Right lobe of liver (tissue), 6 donors: ENCODE measurements around the gene ADGRD2. TPM values are rescaled to one million over a fixed set of nuclear protein-coding genes. Genes with fewer than 3 reads are reported as not detected.

ENCODE experiments used
- ATAC-seq, 4 donors: fragments of 200-7000 bp; cut with Tn5 transposase; one replicate each; pipeline ENCODE4 v1.9.1; 2020; ENCODE audit warnings: mild to moderate bottlenecking in 4 of 4, moderate library complexity in 4 of 4
- DNase-seq, 3 donors: peaks; one replicate each; pipeline ENCODE4 v3.0.0-alpha.2; 2020
- H3K27ac ChIP-seq, 3 donors: fragments of 200-600 bp; one replicate each; pipeline ENCODE4 v1.8.0; 2022
- H3K27me3 ChIP-seq, 2 donors: fragments of 200-600 bp; one replicate each; pipeline ENCODE4 v1.8.0; 2022
- H3K36me3 ChIP-seq, 4 donors: fragments of 200-600 bp; sonication (generic) in 1 of 4; one replicate each; pipeline versions ENCODE4 v1.5.1 to v1.8.0; 2017 to 2022; ENCODE audit warnings: control low read depth in 1 of 4
- H3K4me1 ChIP-seq, 4 donors: fragments of 200-600 bp; sonication (generic) in 1 of 4; one replicate each; pipeline versions ENCODE4 v1.5.1 to v1.8.0; 2017 to 2022; ENCODE audit warnings: control low read depth in 1 of 4
- H3K4me3 ChIP-seq, 3 donors: fragments of 200-600 bp; one replicate each; pipeline ENCODE4 v1.8.0; 2022
- H3K9me3 ChIP-seq, 4 donors: fragments of 200-600 bp; sonication (generic) in 1 of 4; one replicate each; pipeline versions ENCODE4 v1.5.1 to v1.8.0; 2017 to 2022; ENCODE audit warnings: control low read depth in 1 of 4
- CTCF ChIP-seq, 4 donors: fragments of 200-600 bp in 3 of 4; fragments of 450-650 bp in 1 of 4; IDR thresholded peaks; one replicate each; pipeline versions ENCODE4 v1.5.1 to v1.8.0; 2016 to 2022; ENCODE audit warnings: antibody characterized with exemption in 4 of 4, mild to moderate bottlenecking in 2 of 4
- POLR2A ChIP-seq: fragments of 450-650 bp; IDR thresholded peaks from one replicate; pipeline ENCODE4 v1.6.1; 2017; ENCODE audit warnings: antibody characterized with exemption, mild to moderate bottlenecking
- WGBS: methylation state at CpG from one replicate; pipeline ENCODE4 v1.1.6; 2018; ENCODE audit warnings: low coverage, low lambda C conversion rate; ENCODE audit not compliant: insufficient coverage; ENCODE audit errors: missing lambda C conversion rate; 5-methylcytosine and 5-hydroxymethylcytosine counted together
- intact Hi-C, 2 donors: fragments of 100-400 bp; cut with DNase I; formaldehyde crosslinking; loops; one replicate each; pipeline versions ENCODE4 v1.11.2 to v1.14.1; 2022
- total RNA-seq, 6 experiments: library from RNA; depleted of rRNA in 2 of 6; stranded (reverse); fragments of >200 nt in 2 of 6; fragmentation: NEBNext Ultra II Directional in 3 of 6; extraction: Animal tissue kit (Norgen Biotek cat#: 25700) in 3 of 6; gene quantifications; one replicate each; pipeline versions ENCODE4 v1.1.0 to v1.2.4, GENCODE V29; 2016 to 2023
- donor health status: DM: no; HTN: yes; CAD: no.
- donor health status: DM: no; HTN: no; CAD: no.
- donor health status: DM: no; HTN: no; CAD: no.
- donor health status: DM: no; HTN: yes; CAD: no.
- donor health status: DM: no; HTN: yes; CAD: no.

The ADGRD2 gene
- total RNA-seq, 6 experiments from 2014 or later, result not detected

- H3K9me3 ChIP-seq, result no peaks in the 10 kb centered on the region
- DNase-seq, result no peak
- peaks cover 0 to 10% of the 10 kb centered on the region in 2 donors for H3K27me3 ChIP-seq
- peaks cover 0 to 3% (median 0%) of the 10 kb centered on the region in 4 donors for H3K4me1 ChIP-seq
- ATAC-seq, result no peak
- H3K27ac ChIP-seq, result no peak overlapping the region
- TF ChIP-seq CTCF (IDR thresholded peaks at IDR 0.05), result no peak
- no peak for TF ChIP-seq POLR2A
- intact Hi-C loops, result no loop called here
- H3K4me3 ChIP-seq, result no peak overlapping the region
- 84% methylated on average over 3 of the region's 14 CpGs for WGBS
- H3K36me3 ChIP-seq, result no peaks in the 10 kb centered on the region
Observed at GRCh38 chr9:124475868-124476690, 25.8 kb downstream of the ADGRD2 start.

- DNase-seq (no peak), ATAC-seq (no peak)
- Histone ChIP-seq H3K4me3 (no peak overlapping the region), H3K27me3 (peaks cover 0 to 10% of the 10 kb centered on the region in 2 donors), H3K9me3 (no peaks in the 10 kb centered on the region), H3K36me3 (no peaks in the 10 kb centered on the region), H3K27ac (no peak overlapping the region), H3K4me1 (peaks cover 0 to 3% (median 0%) of the 10 kb centered on the region in 4 donors)
- 16% methylated on average over 6 of the region's 19 CpGs for WGBS
- no peak for TF ChIP-seq CTCF (IDR thresholded peaks at IDR 0.05)
- no peak for TF ChIP-seq POLR2A
- intact Hi-C loops, result no loop called here
Observed at GRCh38 chr9:124477211-124477647, 27.0 kb downstream of the ADGRD2 start.

GRCh38 chr9:124477648-124478285 is 27.5 kb downstream of the ADGRD2 start:
- no peak overlapping the region for H3K27ac ChIP-seq
- ATAC-seq, result no peak
- no peak for DNase-seq
- intact Hi-C loops, result no loop called here
- no peaks in the 10 kb centered on the region for H3K36me3 ChIP-seq
- H3K4me1 ChIP-seq, result peaks cover 0 to 3% (median 0%) of the 10 kb centered on the region in 4 donors
- peaks cover 0 to 10% of the 10 kb centered on the region in 2 donors for H3K27me3 ChIP-seq
- H3K4me3 ChIP-seq, result no peak overlapping the region
- WGBS, result 0% methylated on average over 3 of the region's 53 CpGs
- no peaks in the 10 kb centered on the region for H3K9me3 ChIP-seq
- TF ChIP-seq POLR2A, result no peak
- TF ChIP-seq CTCF (IDR thresholded peaks at IDR 0.05), result no peak

- intact Hi-C loops, result no loop called here
- Histone ChIP-seq H3K27me3 (peaks cover 0 to 10% of the 10 kb centered on the region in 2 donors), H3K9me3 (no peaks in the 10 kb centered on the region), H3K4me1 (peaks cover 0 to 3% (median 0%) of the 10 kb centered on the region in 4 donors), H3K36me3 (no peaks in the 10 kb centered on the region), H3K27ac (no peak overlapping the region), H3K4me3 (no peak overlapping the region)
- 48% methylated on average over 3 of the region's 12 CpGs for WGBS
- no peak for ATAC-seq
- TF ChIP-seq CTCF (IDR thresholded peaks at IDR 0.05) (no peak), POLR2A (no peak)
- DNase-seq, result no peak
Observed at GRCh38 chr9:124478354-124478753, 28.1 kb downstream of the ADGRD2 start.
